Activated gamma-delta T cell treated with anti-CD3 and anti-CD28 coated beads, Interleukin-2, amount 50 U/mL, for 16 hours (primary cell): ENCODE measurements around the gene DHX30.

Source experiments
- DNase-seq: peaks from one replicate; pipeline ENCODE4 v3.0.0-alpha.2; 2020; ENCODE audit warnings: low read depth

Gene DHX30

GRCh38 chr3:47888986-47889757 lies 86.2 kb downstream of the DHX30 start:
- no peak for DNase-seq

GRCh38 chr3:47890126-47890827 lies 87.3 kb downstream of the DHX30 start:
- DNase-seq = no peak

DNA sequence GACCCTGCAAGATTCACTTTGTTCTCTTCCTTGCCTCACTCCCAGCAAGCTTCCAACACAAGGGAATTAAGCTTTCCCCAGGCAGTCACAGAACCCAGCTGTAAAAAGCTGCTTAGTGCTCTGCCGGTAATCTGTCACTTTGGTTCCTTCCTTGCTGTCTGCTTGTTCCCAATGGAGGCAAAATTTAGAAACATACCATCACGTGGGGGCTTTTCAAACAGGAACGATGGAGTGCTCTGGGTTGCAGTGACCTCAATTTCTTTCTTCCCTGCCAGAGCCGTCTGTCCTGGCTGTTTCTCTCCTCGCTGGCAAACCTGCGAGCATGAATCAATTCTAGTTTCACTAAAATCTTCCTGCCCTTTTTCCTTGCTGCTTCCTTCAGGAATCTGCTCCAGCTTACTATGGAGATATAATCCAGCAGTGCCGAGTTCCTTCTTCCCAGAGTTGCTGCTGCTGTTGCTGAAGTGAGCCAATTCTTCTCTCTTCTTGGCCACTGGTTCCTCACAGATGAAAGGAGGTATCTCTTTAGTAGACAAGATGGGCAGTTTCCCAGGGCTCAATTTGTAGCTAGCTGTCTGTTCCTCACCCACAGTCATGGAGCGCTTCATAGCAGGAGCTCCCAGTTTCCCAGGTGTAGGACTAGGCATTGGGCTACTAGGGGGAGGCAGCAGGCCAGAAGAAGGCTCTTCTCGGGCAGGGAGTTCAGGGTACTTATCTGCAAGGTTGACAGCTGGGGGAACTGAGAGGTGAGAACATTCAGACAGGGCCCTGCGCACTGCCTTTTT lies 88.1 kb downstream of the DHX30 start:
- DNase-seq = no peak

DNA sequence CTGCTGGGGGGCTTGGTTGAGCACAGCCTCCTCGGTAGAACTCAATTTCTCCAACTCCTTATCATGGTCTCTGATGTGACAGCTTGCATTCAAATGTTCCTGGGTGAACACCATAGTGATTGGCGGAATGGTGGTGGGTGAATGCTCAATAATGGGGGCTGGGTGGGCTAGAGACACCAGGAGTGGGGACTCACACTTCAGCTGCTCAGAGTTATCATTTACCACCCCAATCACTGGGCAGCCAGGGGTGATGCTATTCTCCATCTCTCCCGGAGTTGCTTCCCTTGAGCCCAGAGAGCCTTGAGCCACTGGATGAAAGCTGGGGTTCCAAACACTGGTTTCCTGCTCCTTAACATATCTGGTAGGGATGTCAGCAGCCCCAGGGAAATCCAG lies 88.7 kb downstream of the DHX30 start:
- no peak for DNase-seq

DNA sequence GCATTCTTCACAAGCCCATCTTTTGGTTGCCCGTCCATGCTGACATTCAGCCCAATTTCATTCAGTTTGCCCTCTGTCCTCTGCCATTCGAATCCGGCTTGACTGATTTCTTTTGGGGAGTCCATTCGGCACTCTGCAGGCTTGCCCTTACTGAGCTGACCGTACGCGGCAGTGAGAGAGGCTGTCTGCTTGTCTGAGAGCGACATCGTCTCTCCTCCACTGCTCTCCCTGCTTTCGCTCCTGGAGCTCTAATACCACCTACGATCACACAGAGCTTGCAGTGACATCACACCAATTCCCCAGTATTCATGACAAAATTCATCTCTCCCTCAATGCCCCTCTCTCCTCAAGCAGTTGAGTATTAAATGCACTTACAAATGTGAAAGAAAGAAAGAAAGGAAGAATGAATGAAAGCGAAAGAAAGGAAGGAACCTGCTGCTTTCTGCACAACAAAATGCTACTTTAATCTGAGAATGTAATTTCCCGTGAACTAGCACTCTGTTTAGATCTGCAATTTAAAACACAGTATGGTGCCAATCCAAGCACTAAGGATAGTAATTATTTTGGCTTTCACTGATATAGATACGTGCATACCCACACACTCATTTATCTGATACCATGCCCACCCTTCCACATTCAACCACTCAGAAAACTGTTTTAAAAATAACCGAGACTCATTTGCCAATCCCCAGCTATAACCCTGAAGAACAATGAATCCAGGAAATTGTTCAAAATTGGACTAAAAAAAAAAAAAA lies 89.5 kb downstream of the DHX30 start:
- DNase-seq = no peak

DNA sequence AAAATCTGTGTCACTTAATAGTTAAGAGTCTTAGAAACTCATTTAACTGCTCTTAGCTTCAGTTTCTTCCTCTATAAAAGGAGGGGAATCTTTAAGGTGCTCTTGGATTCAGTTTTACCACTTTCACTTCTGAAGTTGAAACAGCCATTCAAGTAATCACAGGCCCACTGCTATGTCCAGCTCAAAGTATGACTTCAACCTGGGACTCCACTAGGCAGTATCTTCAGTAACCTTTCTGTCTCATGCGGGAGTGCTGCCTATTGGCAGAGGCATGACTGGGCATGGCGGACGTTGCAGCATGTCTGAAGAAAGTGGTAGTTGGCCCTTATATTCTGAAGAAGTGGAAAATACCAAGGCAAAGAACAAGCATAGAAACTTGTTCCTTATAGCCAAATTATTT lies 92.3 kb downstream of the DHX30 start:
- no peak for DNase-seq

DNA sequence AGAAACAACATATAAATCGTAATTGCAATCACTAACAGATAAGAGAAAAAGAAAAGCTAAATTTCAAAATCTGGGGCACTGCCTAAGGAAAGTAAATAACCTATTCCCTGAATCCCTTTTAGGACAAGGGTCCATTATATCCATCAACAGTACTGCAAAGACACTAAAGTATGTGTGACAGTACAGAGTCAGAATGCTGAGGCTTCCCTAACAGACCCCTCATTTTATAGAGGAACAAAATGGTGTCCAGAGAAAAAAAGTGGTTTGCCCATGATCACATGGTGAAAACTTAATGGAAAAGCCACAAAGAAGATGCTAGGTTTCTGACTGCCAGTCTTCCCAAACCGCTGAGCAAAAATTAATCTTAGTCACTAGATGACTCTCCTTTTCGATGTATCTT lies 93.8 kb downstream of the DHX30 start:
- no peak for DNase-seq

DNA sequence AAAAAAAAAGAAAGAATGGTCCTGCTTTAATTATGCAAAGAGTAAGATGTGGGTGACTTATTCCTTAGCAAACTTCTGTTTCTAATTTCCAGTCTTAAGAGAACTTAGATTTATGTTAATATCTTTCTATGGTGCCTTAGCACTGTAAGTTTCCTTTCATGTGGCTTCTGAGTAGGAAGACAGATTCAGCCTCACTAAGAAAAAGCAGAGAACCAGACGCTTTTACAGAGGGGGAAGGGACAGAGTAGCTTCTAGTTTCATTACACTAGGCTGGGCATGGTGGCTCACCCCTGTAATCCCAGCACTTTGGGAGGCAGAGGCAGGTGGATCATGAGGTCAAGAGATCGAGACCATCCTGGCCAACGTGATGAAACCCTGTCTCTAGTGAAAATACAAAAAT lies 95.0 kb downstream of the DHX30 start:
- DNase-seq = no peak

GRCh38 chr3:47899495-47900108 lies 96.7 kb downstream of the DHX30 start:
- DNase-seq = no peak
